HepG2 (cell line): ENCODE measurements around the gene RPS2. TPM values are rescaled to one million over a fixed set of nuclear protein-coding genes. Genes with fewer than 3 reads are reported as not detected.

Source experiments
- HNRNPH1 ChIP-seq: fragments of 200-400 bp; formaldehyde crosslinking; optimal IDR thresholded peaks from 2 replicates; pipeline ENCODE3; 2017; ENCODE audit warnings: mild to moderate bottlenecking, low read depth, low read length
- MTF2 ChIP-seq: sonication (generic); formaldehyde crosslinking; IDR thresholded peaks from 2 replicates; pipeline ENCODE4 v1.5.0; 2020; ENCODE audit warnings: missing genetic modification reagents, borderline replicate concordance
- PHF21A ChIP-seq: sonication (generic); formaldehyde crosslinking; IDR thresholded peaks from 2 replicates; pipeline ENCODE4 v1.5.0; 2020; ENCODE audit warnings: mild to moderate bottlenecking, missing genetic modification reagents
- RERE ChIP-seq: IDR thresholded peaks from 2 replicates; pipeline ENCODE4 v1.6.1; 2016; ENCODE audit warnings: low read depth, missing genetic modification reagents, missing compliant biosample characterization
- RFX3 ChIP-seq: IDR thresholded peaks from 2 replicates; pipeline ENCODE4 v1.6.1; 2016; ENCODE audit warnings: missing biosample characterization, missing genetic modification reagents
- SNAPC2 ChIP-seq: sonication (generic); formaldehyde crosslinking; IDR thresholded peaks from 2 replicates; pipeline ENCODE4 v1.8.1; 2022; ENCODE audit warnings: mild to moderate bottlenecking, missing genetic modification reagents
- SRSF4 ChIP-seq: fragments of 200-400 bp; formaldehyde crosslinking; IDR thresholded peaks from one replicate; pipeline ENCODE4 v1.6.1; 2018; ENCODE audit warnings: mild to moderate bottlenecking, low read depth, low read length, moderate library complexity; ENCODE audit not compliant: poor library complexity, severe bottlenecking
- ZBED4 ChIP-seq: sonication (generic); formaldehyde crosslinking; IDR thresholded peaks from 2 replicates; pipeline ENCODE4 v1.4.0; 2020; ENCODE audit warnings: missing genetic modification reagents, borderline replicate concordance
- ZUFSP ChIP-seq: sonication (generic); formaldehyde crosslinking; IDR thresholded peaks from 2 replicates; pipeline ENCODE4 v1.9.0; 2021; ENCODE audit warnings: missing genetic modification reagents, mild to moderate bottlenecking, borderline replicate concordance
- polyA plus RNA-seq, 8 experiments: library from polyadenylated mRNA; depleted of rRNA in 3 of 8; stranded (reverse) in 7 of 8; unstranded in 1 of 8; fragments of >200 nt; fragmentation: Illumina TruSeq in 4 of 8; extraction: Trizol in 4 of 8; gene quantifications; 2 replicates each; pipeline versions ENCODE4 v1.2.1 to v1.2.3, GENCODE V29; 2011 to 2016; ENCODE audit warnings: low read depth in 4 of 8, missing spikeins in 1 of 8, mixed read lengths in 1 of 8; ENCODE audit not compliant: insufficient read depth in 1 of 8
- total RNA-seq, 5 experiments: library from RNA; depleted of rRNA; stranded (reverse); fragments of >200 nt; fragmentation: Illumina TruSeq; extraction: Trizol; gene quantifications; 2 replicates each; pipeline ENCODE4 v1.2.3, GENCODE V29; 2016; ENCODE audit warnings: low read depth in 1 of 5
- TF ChIP-seq, protein P1 (sequence below): sonication (generic); formaldehyde crosslinking; IDR thresholded peaks from 2 replicates; pipeline ENCODE4 v1.5.0; 2020; ENCODE audit warnings: missing genetic modification reagents

Gene RPS2
- total and polyA plus RNA-seq, 2 of the 13 experiments (the other 11 are each of a cell fraction or from before 2014, with no cell fraction given): 1,908 to 4,514 TPM

- no peak for TF ChIP-seq ZUFSP (CRISPR knock-in tag)
- no peak for TF ChIP-seq SRSF4
- no peak for TF ChIP-seq MTF2
- TF ChIP-seq RERE (CRISPR knock-in tag): no peak
- 0 out of 2 replicates have a peak, but pooled peaks have one; percentile 41 for TF ChIP-seq SNAPC2 (CRISPR knock-in tag)
- no peak for TF ChIP-seq HNRNPH1
- TF ChIP-seq ZBED4 (CRISPR knock-in tag): 0 out of 2 replicates have a peak, but pooled peaks have one; percentile 58
- TF ChIP-seq, protein P1, sequence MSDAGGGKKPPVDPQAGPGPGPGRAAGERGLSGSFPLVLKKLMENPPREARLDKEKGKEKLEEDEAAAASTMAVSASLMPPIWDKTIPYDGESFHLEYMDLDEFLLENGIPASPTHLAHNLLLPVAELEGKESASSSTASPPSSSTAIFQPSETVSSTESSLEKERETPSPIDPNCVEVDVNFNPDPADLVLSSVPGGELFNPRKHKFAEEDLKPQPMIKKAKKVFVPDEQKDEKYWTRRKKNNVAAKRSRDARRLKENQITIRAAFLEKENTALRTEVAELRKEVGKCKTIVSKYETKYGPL: 0 out of 2 replicates have a peak, but pooled peaks have one; percentile 54
- no peak for TF ChIP-seq RFX3 (CRISPR knock-in tag)
- TF ChIP-seq PHF21A (CRISPR knock-in tag): peak; percentile 70
These were observed at the start of gene RPS2 (continued) for GRCh38 chr16:1964506-1965395.
